ENCODE results near the gene SEPTIN7. TPM values are rescaled to one million over a fixed set of nuclear protein-coding genes. Genes with fewer than 3 reads are reported as not detected.
A peak's percentile ranks its signal among the peaks of the same experiment; 100 is the strongest.

SEPTIN7 gene
- total and polyA plus RNA-seq, 4 donors = 101 to 296 (median 132) TPM

GRCh38 chr7:35799846-35800717 is 775 bp upstream of the SEPTIN7 start:
- Histone ChIP-seq H3K9me3 (ENCODE audit: control insufficient read depth in 4 of 4, insufficient read depth in 3 of 4, low read length in 3 of 4) (no peaks in the 10 kb centered on the region), H3K27ac (ENCODE audit: low read depth in 1 of 2, low read length in 1 of 2) (peak overlapping the region; percentile 87 to 90), H3K27me3 (ENCODE audit: control insufficient read depth in 3 of 3, insufficient read depth in 3 of 3, low read length in 2 of 3) (no peaks in the 10 kb centered on the region), H3K9ac (ENCODE audit: insufficient read depth in 1 of 2, low read length in 2 of 2) (peak overlapping the region; percentile 95 to 98), H3K4me3 (peak overlapping the region; percentile 72), H3K36me3 (ENCODE audit: control insufficient read depth in 4 of 4, insufficient read depth in 4 of 4, low read length in 4 of 4) (peaks cover 0 to 4% (median 0%) of the 10 kb centered on the region in 4 donors), H3K4me1 (ENCODE audit: control insufficient read depth in 5 of 5, insufficient read depth in 5 of 5, low read length in 5 of 5) (peaks cover 2 to 27% (median 10%) of the 10 kb centered on the region in 5 donors)
- no peak for TF ChIP-seq CTCF (IDR thresholded peaks at IDR 0.05; ENCODE audit: control extremely low read depth, extremely low read depth)
- 1 to 2% methylated on average over 37 of the region's 37 CpGs for WGBS, 2 donors
- ATAC-seq (ENCODE audit: insufficient read depth, low FRiP score) = peak; percentile 64
- DNase-seq = peak in 2 of 3 donors; percentile 96 to 97

- TF ChIP-seq CTCF (IDR thresholded peaks at IDR 0.05; ENCODE audit: control extremely low read depth, extremely low read depth) = peak; percentile 27
- H3K27me3 ChIP-seq (ENCODE audit: control insufficient read depth in 3 of 3, insufficient read depth in 3 of 3, low read length in 2 of 3) = no peaks in the 10 kb centered on the region
- H3K9me3 ChIP-seq (ENCODE audit: control insufficient read depth in 4 of 4, insufficient read depth in 3 of 4, low read length in 3 of 4) = no peaks in the 10 kb centered on the region
- ATAC-seq (ENCODE audit: insufficient read depth, low FRiP score) (peak; percentile 56), DNase-seq (peak; percentile 77 to 86 (median 85))
- peak overlapping the region; percentile 39 to 84 for H3K9ac ChIP-seq (ENCODE audit: insufficient read depth in 1 of 2, low read length in 2 of 2)
- peak overlapping the region; percentile 98 to 99 for H3K27ac ChIP-seq (ENCODE audit: low read depth in 1 of 2, low read length in 1 of 2)
- 0 to 1% methylated on average over 46 to 70 of the region's 70 CpGs for WGBS, 2 donors
- peak overlapping the region; percentile 78 for H3K4me3 ChIP-seq
- H3K36me3 ChIP-seq (ENCODE audit: control insufficient read depth in 4 of 4, insufficient read depth in 4 of 4, low read length in 4 of 4) = peaks cover 0 to 4% (median 0%) of the 10 kb centered on the region in 4 donors
- peaks cover 2 to 27% (median 20%) of the 10 kb centered on the region in 5 donors for H3K4me1 ChIP-seq (ENCODE audit: control insufficient read depth in 5 of 5, insufficient read depth in 5 of 5, low read length in 5 of 5)
Observed at GRCh38 chr7:35801392-35802101, 690 bp downstream of the SEPTIN7 start.

- H3K36me3 ChIP-seq (ENCODE audit: control insufficient read depth in 4 of 4, insufficient read depth in 4 of 4, low read length in 4 of 4) = peaks cover 0 to 4% (median 0%) of the 10 kb centered on the region in 4 donors
- H3K4me3 ChIP-seq = peak overlapping the region; percentile 78
- peak overlapping the region; percentile 39 to 84 for H3K9ac ChIP-seq (ENCODE audit: insufficient read depth in 1 of 2, low read length in 2 of 2)
- peaks cover 2 to 27% (median 20%) of the 10 kb centered on the region in 5 donors for H3K4me1 ChIP-seq (ENCODE audit: control insufficient read depth in 5 of 5, insufficient read depth in 5 of 5, low read length in 5 of 5)
- no peak for DNase-seq
- TF ChIP-seq CTCF (IDR thresholded peaks at IDR 0.05; ENCODE audit: control extremely low read depth, extremely low read depth) = no peak
- H3K9me3 ChIP-seq (ENCODE audit: control insufficient read depth in 4 of 4, insufficient read depth in 3 of 4, low read length in 3 of 4) = no peaks in the 10 kb centered on the region
- ATAC-seq (ENCODE audit: insufficient read depth, low FRiP score) = no peak
- H3K27me3 ChIP-seq (ENCODE audit: control insufficient read depth in 3 of 3, insufficient read depth in 3 of 3, low read length in 2 of 3) = no peaks in the 10 kb centered on the region
- WGBS, 2 donors = 0% methylated on average over 4 of the region's 4 CpGs
- peak overlapping the region; percentile 98 to 99 for H3K27ac ChIP-seq (ENCODE audit: low read depth in 1 of 2, low read length in 1 of 2)
Observed at GRCh38 chr7:35802102-35802466, 1.2 kb downstream of the SEPTIN7 start.
